SIG-M5 treated with dmso at 0.1 percent for 504 hours (cell line): ENCODE measurements around the gene LDAH.
A peak's percentile ranks its signal among the peaks of the same experiment; 100 is the strongest.
"Not testable (repeated sequence)": the region's sequence is repeated elsewhere in the genome, so short reads cannot be mapped to it uniquely, and the experiment has no call there.

ENCODE experiments used
- DNase-seq: peaks from one replicate; lab custom pipeline; 2025; ENCODE audit not compliant: unreplicated experiment; lab: John Stamatoyannopoulos, UW

Gene LDAH

DNA sequence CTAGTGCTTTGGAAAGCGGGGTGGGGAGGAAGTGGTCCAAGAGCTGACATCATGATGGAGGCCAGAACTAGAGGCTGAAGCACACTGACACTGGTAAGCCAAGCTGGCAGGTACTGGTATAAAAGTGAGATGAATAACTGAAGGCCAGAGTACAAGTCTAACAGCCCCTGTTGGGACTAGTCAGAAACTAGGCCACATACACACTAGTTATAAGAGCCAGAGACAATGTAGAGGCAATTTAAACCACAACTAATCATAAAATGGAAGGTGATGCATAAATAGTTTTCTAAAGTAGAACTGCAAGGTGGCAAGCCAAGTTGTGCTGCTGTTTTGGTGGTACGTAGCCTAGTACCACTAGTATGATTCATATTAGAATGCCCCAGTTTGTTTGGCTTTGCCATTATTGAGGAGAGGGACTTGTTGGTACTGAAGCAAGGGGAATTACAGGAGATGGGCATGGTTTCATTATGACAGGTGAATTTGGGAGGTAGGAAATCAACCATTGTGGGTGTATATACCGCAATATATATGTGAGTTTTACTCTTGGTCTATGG is 98.3 kb downstream of the LDAH start:
- no peak for DNase-seq

DNA sequence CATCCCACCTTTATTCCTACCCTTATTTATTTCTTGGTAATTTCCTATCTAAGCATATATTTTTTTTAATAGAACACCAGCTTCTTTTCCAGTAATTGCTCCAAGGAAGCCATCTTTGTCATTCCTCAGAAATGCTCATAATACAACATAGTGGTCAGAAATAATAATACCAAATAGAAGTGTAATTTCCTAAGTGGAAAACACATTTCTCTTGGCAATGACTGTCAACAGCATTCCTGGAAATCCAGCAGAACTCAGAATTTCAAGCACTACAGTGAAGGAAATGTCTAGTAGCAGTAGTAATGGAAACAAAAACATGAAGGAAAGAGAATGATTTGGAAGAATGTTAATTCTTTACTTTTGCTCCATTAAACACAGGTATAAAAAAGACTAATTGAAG is 99.4 kb downstream of the LDAH start:
- no peak for DNase-seq

DNA sequence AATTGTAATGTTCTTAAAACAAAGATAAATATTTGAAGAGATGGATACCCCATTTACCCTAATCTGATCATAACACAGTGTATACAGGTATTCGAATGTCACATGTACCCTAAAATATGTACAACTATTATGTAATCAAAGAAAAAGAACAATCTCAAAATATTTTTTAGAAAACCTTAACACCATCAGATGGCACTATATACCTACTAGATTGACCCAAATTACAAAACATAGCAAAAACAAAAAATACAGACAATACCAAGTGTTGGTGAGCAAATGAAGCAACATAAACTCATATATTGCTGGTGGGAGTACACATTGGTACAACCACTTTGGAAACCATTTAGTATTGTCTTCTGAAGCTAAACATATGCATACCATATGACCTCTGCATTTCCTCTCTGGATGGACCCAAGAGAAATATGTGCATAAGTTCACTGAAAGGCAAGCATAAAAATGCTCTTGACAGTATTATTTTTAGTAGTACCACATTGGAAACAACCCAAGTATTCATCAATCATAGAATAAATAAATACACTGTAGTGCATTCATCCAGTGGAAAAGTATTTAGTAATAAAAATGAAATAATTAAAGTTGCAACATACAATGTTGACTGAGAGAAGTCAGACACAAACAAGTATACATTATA is 100.2 kb downstream of the LDAH start:
- DNase-seq: no peak

DNA sequence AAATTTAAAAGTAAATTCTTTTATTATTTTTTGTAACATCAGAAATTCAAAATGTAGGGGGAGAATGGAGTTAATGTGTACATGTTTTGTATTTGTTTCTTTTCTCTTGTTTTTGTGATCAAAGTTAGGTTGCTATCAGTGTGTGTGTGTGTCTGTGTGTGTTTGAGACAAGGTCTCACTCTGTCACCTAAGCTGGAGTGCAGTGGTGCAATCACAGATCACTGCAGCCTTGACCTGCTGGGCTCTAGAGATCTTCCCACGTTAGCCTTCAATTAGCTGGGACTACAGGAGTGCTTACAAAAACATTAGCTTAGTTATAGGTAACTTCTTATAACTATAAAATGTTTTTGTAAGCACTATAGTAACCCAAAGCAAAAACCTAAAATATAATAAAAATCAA is 105.3 kb downstream of the LDAH start:
- DNase-seq: no peak

DNA sequence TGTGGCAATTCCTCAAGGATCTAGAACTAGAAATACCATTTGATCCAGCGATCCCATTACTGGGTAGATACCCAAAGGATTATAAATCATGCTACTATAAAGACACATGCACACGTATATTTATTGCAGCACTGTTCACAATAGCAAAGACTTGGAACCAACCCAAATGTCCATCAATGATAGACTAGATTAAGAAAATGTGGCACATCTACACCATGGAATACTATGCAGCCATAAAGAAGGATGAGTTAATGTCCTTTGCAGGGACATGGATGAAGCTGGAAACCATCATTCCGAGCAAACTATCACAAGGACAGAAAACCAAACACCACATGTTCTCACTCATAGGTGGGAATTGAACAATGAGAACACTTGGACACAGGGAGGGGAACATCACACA is 106.7 kb downstream of the LDAH start:
- DNase-seq: not testable (repeated sequence)

DNA sequence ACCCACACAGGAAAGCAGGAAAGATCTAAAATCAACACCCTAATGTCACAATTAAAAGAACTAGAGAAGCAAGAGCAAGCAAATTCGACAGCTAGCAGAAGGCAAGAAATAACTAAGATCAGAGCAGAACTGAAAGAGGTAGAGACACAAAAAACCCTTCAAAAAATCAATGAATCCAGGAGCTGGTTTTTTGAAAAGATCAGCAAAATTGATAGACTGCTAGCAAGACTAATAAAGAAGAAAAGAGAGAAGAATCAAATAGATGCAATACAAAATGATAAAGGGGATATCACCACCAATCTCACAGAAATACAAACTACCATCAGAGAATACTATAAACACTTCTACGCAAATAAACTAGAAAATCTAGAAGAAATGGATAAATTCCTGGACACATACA is 108.5 kb downstream of the LDAH start:
- not testable (repeated sequence) for DNase-seq

DNA sequence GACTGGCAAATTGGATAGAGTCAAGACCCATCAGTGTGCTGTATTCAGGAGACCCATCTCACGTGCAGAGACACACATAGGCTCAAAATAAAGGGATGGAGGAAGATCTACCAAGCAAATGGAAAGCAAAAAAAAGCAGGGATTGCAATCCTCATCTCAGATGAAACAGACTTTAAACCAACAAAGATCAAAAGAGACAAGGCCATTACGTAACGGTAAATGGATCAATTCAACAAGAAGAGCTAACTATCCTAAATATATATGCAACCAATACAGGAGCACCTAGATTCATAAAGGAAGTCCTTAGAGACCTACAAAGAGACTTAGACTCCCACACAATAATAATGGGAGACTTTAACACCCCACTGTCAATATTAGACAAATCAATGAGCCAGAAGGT is 109.3 kb downstream of the LDAH start:
- DNase-seq: not testable (repeated sequence)

DNA sequence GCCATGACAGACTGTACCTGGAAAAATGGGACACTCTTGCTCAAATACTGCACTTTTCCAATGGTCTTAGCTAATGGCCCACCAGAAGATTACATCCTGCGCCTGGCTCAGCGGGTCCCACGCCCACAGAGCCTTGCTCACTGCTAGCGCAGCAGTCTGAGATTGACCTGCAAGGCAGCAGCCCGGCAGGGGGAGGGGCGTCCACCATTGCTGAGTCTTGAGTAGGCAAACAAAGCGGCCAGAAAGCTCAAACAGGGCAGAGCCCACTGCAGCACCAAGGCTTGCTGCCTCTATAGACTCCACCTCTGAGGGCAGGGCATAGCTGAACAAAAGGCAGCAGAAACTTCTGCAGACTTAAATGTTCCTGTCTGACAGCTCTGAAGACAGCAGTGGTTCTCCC is 111.3 kb downstream of the LDAH start:
- DNase-seq: not testable (repeated sequence)

DNA sequence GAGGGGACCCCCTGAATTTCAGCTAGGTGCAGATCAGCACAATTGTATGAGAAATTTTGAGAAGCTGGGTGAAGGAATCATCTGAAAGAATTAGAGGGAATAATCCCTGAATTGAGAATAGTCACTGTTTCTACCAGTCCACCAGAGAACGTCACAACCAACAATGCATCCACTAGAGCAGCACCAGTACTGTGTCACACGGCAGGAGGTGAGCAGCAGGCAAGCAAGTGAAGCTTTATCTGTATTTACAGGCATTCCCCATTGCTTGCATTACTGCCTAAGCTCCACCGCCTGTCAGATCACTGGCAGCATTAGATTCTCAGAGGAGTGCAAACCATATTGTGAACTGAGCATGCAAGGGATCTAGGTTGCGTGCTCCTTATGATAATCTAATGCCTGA is 115.3 kb downstream of the LDAH start:
- DNase-seq: no peak

DNA sequence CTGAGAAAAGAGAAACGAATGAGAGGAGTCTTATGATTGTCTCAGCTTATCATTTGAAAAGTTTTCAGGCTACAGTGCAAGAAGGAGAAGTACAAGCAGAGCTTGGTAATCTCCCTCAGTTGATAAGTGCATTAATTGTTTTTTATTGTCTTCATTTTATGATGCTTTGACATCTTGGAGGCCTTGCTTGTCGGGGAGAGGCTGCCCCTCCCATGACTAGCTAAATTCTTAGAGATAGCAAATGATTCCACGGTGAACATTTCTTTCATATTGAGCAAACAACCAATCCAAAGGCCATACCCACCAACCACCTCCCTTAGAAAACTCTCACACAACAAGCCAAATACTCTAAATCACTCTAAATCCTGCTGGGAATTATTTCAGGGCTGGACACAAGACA is 116.1 kb downstream of the LDAH start:
- DNase-seq: no peak

DNA sequence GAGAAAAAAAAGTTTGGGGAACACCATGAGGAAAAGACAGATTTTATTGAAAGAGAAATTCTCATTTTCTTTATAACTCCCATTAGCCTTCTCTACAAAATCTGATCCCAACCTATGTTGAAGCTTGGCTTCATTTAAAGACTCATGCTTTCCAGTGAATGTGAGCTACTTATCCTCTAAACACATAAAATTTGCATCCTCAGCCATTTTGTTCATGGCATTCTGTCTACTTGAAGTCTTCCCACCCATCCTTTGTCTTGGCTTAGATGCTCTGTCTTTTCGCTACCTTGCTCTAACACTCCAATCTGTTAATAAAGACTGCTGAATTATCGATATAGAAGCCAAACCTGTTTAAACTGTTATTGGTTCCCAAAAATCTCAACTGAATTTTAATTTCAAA is 116.7 kb downstream of the LDAH start:
- DNase-seq: no peak

DNA sequence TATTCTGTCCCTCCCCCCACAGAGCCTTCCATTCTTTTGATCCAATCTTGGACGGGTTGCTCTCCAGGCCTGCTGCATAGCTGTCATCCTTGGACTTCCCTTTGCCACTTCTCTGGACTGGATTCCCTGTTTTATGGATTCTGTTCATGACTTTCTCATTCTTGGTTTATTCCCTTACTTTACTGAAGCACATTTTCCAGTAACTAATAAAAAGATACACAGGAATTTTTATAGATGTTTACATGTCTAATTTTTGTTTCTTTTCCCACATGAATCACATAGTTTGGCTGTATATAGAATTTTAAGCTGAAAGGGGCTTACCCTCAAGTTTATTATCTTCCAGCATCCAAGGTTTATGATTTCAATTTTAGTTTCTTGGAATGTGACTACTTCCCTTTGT is 118.0 kb downstream of the LDAH start:
- DNase-seq: no peak

DNA sequence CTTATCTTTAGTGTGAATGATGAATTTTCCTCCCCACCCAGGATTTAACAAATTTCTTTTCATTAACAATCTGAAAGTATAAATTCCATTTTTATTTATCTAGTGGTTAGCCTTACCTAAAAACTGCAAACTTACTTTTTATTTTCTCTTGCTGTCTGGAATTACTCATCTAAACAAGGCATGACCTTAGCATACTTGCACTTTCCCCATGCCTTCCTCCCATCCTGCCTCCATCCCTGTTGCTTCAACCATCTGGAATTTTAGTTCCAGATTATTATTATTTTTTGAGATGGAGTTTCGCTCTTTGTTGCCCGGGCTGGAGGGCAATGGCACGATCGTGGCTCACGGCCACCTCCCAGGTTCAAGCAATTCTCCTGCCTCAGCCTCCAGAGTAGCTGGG is 120.3 kb downstream of the LDAH start:
- no peak for DNase-seq

DNA sequence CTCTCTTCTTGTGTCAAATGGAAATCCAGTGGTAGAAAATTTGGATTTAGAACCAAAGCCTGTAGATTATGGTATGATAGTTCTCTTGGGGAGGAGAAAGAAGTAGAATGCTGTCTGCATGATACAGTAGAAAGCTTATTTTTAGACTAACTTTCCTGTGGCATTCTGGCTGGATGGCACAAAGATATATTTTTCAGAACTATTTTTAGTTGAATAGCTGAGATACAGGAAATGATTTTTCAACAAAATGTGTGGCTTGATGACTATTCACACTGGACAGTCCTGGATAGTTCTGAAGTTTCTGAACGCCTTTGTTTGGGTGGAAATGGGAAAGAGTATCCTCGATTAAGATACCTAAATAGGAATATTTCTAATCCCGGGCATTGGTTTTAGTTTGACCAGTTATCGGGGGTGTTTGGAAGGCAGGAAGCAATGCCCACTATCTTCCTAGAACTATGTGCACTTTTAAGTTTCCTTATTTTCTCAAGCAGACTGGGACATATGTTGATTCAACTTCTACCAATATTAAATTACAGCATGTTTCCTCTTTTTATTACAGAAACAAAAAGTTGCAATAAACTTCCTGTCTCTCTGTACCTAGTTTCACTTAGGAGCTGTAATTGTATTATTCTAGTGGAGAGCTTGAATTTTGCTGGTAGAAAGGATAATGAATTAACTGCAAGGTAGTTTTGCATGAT is 123.8 kb downstream of the LDAH start:
- peak; percentile 19 for DNase-seq

DNA sequence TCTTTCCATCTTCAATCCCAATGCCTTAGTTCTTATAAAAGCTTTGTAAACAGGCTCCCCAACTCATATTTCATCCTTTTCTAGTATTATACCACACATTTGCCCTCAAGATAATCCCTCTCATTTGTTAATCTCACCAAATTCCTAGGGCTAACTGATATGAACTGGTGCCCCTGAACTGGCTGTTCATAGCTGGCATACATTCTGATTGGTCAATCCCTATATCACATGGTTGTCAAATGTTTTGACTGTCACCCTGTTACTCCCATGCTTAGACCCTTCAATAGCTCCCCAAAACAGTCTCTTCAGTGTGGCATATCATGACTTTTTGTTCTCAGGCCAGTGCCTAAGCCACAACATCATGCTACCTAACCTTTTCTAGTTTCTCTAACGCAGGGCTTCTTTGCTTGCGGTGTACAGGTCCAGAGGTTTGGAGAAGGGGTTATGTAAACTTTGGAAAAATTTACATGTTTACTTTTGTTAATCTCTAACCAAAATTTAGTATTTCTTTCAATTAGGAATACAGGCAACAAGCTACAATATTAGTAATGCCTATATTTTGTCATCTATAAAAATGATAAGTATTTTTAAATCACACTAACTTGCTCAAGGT is 125.5 kb downstream of the LDAH start:
- DNase-seq: no peak

DNA sequence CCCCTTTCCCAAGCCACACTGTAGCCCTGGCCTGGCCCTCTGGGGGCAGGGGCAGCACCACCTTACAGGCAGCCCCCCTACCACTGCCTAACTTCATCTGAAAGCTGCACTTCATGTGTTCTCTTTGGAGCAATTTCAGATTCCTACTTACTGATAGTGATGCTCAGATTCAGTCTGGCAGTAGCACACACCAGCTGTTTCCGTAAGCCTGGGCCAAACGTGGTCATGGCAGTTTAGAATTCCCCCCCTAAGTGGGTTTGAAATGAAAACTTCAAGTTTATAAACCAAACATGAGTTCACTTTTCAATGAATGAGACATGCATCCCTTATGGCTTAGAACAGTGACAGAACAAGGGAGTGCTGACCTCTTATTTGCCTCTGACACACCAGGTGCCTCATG is 126.5 kb downstream of the LDAH start:
- DNase-seq: no peak

DNA sequence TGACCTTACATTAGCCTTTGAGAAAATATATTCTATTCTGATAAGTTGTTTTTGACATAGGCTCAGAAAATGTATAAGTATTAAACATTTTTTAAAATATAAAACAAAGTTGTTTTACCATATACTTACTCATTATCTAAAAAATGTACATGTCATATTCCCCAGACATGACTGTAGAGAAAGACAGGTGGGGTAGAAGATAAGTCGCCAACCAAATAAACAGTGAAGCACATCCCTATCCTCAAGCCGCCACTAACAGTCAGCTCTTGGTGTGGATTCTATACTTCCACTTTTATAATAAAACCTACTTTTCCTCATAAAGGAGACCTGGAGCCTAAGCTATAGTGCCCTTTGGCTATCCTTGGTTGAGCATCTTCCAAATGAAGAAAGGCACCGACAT is 129.6 kb downstream of the LDAH start:
- no peak for DNase-seq

DNA sequence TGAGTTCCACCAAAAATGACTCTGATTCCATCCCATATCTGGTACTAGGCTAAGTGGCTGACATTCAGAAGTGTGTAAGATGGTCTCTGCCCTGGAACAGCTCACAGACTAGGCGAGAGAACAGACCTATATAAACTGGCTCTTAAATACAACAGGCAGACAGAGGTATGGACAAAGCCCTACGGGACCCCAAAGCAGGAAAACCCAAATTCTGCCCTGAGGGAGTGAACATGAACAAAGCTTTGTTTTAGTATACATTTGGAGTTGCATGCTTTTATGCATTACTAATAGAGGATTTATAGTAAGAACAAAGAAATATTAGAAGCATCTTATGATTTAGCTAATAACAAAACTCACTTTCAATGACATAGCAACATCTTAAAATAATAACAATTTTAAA is 130.8 kb downstream of the LDAH start:
- no peak for DNase-seq

DNA sequence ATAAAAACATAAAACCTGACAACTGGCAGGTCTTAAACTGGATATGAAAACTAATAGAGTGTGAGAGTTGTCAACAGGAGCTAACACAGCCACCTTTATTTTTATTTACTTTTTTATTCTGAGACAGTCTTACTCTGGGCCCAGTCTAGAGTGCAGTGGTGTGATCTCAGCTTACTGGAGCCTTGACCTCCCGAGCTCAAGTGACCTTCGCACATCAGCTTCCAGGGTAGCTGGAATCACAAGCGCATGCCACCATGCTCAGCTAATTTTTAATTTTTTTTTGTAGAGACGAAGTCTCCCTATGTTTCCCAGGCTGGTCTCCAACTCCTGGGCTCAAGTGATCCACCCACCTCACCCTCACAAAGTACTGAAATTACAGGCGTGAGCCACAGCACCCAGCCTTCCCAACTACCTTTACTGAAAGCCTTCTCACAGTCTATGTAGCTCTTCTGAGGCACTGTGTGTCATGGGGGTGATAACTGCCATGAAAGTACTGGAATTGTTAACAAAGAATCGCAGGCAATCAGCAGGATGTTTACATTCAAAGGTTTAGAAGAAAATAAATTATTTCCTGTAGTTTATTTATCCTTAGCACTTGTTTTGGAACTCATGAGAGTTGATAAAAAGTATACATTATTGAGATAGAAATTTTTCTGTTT is 131.7 kb downstream of the LDAH start:
- no peak for DNase-seq

DNA sequence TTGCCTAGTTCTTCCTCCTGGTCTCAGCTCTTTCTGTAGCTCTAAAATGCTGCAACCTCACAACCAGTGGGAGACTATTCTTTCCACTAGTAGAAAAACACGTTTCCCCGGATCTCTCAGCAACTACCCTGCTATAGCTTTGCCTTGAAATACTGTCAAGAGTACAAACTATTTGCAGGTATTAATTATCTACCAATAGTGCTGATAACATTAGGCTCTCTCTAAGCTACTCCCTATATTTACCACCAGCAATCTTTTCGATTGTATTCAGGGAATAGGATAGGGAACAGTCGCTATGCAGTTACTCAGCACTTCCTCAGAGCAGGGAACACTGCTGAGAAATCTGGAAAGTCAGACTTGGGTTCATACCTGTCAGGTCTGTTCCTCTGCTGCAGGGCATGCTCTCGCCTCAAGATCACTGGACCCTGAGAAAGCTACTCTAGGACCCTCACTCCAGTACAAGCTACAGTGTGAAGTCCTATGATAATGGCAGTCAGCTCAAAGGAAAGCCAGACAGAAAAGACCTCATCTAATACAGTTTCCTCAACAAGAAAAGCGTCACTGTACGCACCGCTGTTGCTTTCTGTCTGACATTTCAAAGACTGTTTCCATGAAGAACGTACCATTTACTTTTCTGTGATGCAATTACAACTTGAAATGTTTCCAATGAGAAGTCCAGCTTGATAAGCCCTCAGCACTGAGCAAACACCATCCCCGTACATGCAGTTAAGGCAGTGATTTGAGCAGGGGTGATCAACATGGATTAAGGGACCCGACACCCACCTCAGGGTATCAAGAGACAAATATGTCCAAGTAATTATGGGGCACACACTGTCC is 133.3 kb downstream of the LDAH start:
- no peak for DNase-seq

DNA sequence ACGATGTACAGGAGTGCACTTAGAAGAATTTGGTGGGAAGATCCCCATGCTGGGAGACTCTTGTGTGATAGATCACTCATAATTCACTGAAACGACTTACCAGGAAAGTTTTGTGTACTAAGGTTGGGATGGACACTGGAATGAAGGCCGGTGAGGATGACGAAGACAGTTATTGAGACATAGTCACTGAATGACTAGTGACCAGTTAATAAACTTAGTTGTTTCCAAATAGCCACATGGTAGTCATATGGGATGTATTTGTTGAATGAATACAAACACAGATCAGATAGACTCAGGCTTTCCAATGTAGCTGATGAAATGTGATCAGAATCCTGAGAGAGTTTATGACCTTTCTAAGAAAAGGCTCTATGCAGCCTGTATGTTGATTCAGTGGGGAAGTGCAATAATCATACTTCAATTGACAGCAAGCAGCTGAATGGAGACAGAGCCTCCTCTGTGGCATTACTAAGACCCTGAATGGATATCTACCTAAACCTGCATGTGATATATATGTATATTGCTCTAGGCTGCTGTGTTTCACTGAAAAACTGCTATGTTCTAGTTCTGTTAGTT is 135.6 kb downstream of the LDAH start:
- no peak for DNase-seq
